Endodermal cell (in vitro differentiated cells): ENCODE data around the gene USP21. TPM values are rescaled to one million over a fixed set of nuclear protein-coding genes. Genes with fewer than 3 reads are reported as not detected.

Source experiments
- DNase-seq: peaks from one replicate; pipeline ENCODE4 v3.0.0-alpha.2; 2017
- H3K27ac ChIP-seq: 2 replicates; pipeline ENCODE4 v1.5.1; 2013; ENCODE audit warnings: mild to moderate bottlenecking, low read depth, low read length, moderate library complexity
- H3K27me3 ChIP-seq: 2 replicates; pipeline ENCODE4 v1.6.1; 2013; ENCODE audit warnings: mild to moderate bottlenecking, low read length, moderate library complexity; ENCODE audit not compliant: insufficient read depth, control insufficient read depth, poor library complexity, severe bottlenecking
- H3K36me3 ChIP-seq: 2 replicates; pipeline ENCODE4 v1.7.0; 2013; ENCODE audit warnings: mild to moderate bottlenecking, low read length, moderate library complexity; ENCODE audit not compliant: control insufficient read depth, insufficient read depth
- H3K4me1 ChIP-seq: one replicate; pipeline ENCODE4 v1.7.0; 2013; ENCODE audit warnings: low read length; ENCODE audit not compliant: control insufficient read depth, insufficient read depth
- H3K4me3 ChIP-seq: 2 replicates; pipeline ENCODE4 v1.5.1; 2013; ENCODE audit warnings: mild to moderate bottlenecking, low read length, moderate library complexity
- H3K9ac ChIP-seq: 2 replicates; pipeline ENCODE4 v1.6.1; 2013; ENCODE audit warnings: mild to moderate bottlenecking, low read length, moderate library complexity; ENCODE audit not compliant: poor library complexity, severe bottlenecking; ENCODE audit errors: extremely low read depth
- H3K9me3 ChIP-seq: 2 replicates; pipeline ENCODE4 v1.6.1; 2013; ENCODE audit warnings: mild to moderate bottlenecking, low read length, moderate library complexity; ENCODE audit not compliant: control insufficient read depth
- H3K27ac Mint-ChIP-seq: 2 replicates; pipeline ENCODE4 v1.8.0; 2020; ENCODE audit warnings: mixed read lengths
- H3K27me3 Mint-ChIP-seq: 2 replicates; pipeline ENCODE4 v1.8.0; 2021; ENCODE audit warnings: mild to moderate bottlenecking, mixed read lengths; ENCODE audit not compliant: insufficient read depth
- H3K36me3 Mint-ChIP-seq: 2 replicates; pipeline ENCODE4 v1.8.0; 2020; ENCODE audit warnings: low read depth, mixed read lengths
- H3K4me1 Mint-ChIP-seq: 2 replicates; pipeline ENCODE4 v1.8.0; 2020; ENCODE audit warnings: mixed read lengths
- H3K4me3 Mint-ChIP-seq: 2 replicates; pipeline ENCODE4 v1.8.0; 2020; ENCODE audit warnings: mild to moderate bottlenecking, moderate library complexity, mixed read lengths
- H3K9me3 Mint-ChIP-seq: 2 replicates; pipeline ENCODE4 v1.8.0; 2020; ENCODE audit warnings: mild to moderate bottlenecking, mixed read lengths
- WGBS, 2 experiments: methylation state at CpG; one replicate each; pipeline versions ENCODE4 v1.1.5 to v1.1.7; 2013; ENCODE audit warnings: missing lambda C conversion rate in 2 of 2, mixed read lengths in 1 of 2; ENCODE audit not compliant: insufficient coverage in 1 of 2, insufficient read length in 1 of 2; 5-methylcytosine and 5-hydroxymethylcytosine counted together
- total RNA-seq, 2 donors: library from RNA; stranded (reverse); fragmentation: NEBNext Ultra II Directional in 1 of 2; extraction: Animal tissue kit (Norgen Biotek cat#: 25700) in 1 of 2; gene quantifications; 2 replicates in 1 of 2; 3 replicates in 1 of 2; pipeline ENCODE4 v1.2.1, GENCODE V29; 2021
- TF ChIP-seq, protein P1 (sequence below): fragments of 200-600 bp; sonication (generic); conservative IDR thresholded peaks from 2 replicates; pipeline ENCODE4 v1.5.0; 2021; ENCODE audit warnings: antibody characterized with exemption, mild to moderate bottlenecking

Gene USP21
- total RNA-seq, 2 donors from 2014 or later, result 26.7 to 39.7 TPM

DNA sequence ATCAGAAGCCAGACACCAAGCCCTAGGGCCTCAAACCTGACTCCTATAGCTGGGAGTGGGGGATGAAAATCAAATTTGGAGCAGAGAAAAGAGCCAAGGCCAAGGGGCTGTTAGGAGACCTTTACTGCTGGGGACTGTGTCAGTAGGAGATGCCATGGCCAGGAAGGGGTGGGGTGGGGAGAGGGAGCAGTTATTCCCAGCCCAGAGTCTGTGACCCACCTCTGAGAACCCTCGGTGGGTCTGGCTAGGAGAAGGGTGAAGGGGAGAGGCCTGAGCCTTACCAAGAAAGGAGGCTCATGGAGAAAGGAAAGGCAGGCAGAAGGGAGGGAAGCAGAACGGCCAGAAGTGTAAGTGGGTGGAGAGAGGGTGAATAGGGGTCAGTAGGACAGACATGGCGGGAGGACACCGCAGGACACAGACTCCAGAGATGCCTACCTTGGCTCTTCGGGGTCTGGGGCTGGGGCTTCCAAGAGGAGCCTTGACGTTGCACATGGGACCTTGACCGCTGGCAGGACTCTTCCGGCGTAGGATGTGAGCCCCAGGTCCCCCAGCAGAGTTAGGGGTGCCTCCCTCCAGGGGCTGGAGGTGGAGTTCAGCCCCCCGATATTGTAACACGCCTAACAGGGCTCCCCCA is 38.4 kb downstream of the USP21 start:
- Histone ChIP-seq H3K27ac (no peak overlapping the region), H3K9ac (no peak overlapping the region), H3K36me3 (no peaks in the 10 kb centered on the region), H3K27me3 (no peaks in the 10 kb centered on the region), H3K4me1 (peaks cover 15% of the 10 kb centered on the region), H3K4me3 (no peak overlapping the region), H3K9me3 (no peaks in the 10 kb centered on the region)
- Mint-ChIP-seq H3K9me3 (no peaks in the 10 kb centered on the region), H3K27ac (no peak overlapping the region), H3K27me3 (no peaks in the 10 kb centered on the region), H3K36me3 (peaks cover 2% of the 10 kb centered on the region), H3K4me3 (peak overlapping the region; percentile 31), H3K4me1 (peaks cover 50% of the 10 kb centered on the region)
- TF ChIP-seq, protein P1, sequence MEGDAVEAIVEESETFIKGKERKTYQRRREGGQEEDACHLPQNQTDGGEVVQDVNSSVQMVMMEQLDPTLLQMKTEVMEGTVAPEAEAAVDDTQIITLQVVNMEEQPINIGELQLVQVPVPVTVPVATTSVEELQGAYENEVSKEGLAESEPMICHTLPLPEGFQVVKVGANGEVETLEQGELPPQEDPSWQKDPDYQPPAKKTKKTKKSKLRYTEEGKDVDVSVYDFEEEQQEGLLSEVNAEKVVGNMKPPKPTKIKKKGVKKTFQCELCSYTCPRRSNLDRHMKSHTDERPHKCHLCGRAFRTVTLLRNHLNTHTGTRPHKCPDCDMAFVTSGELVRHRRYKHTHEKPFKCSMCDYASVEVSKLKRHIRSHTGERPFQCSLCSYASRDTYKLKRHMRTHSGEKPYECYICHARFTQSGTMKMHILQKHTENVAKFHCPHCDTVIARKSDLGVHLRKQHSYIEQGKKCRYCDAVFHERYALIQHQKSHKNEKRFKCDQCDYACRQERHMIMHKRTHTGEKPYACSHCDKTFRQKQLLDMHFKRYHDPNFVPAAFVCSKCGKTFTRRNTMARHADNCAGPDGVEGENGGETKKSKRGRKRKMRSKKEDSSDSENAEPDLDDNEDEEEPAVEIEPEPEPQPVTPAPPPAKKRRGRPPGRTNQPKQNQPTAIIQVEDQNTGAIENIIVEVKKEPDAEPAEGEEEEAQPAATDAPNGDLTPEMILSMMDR, result no peak
- DNase-seq, result no peak
- 91 to 97% methylated on average over 4 to 11 of the region's 11 CpGs for WGBS, 2 experiments

DNA sequence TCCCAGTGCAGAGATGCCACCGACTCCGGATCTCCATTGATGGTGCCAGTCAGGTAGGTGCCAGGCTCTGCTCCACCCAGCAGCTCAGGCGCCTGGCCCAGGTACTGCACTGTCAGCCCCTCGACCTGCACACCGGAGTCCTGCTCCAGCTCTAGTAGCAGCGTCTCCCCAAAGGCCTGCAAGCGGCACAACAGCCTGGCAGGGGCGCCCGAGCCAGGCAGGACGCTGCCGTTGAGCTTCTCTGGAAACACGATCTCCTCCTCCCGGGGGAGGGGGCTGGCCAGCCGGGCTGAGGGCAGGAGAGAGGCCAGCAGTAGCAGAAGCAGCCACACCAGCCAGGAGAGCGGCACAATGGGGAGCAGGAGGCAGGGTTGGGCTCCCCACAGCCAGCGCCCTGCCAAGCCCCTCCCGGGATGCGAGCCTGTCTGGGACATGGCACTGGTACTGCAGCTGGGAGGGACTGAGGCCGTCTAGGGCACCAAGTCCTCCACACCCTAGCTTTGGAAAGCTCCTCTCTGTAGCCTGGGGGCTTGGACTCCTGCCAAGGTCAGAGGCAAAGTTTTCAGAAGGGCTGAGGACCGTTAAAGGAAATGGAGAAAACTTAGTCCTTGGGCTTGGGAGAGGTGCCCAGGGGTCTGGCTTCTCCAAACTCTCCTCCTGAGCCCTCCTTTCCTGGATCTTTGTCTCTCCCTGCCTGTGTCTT is 39.0 kb downstream of the USP21 start:
- peaks cover 4% of the 10 kb centered on the region for H3K36me3 Mint-ChIP-seq
- H3K9ac ChIP-seq, result no peak overlapping the region
- peaks cover 2% of the 10 kb centered on the region for H3K36me3 ChIP-seq
- H3K4me1 Mint-ChIP-seq, result peaks cover 50% of the 10 kb centered on the region
- no peaks in the 10 kb centered on the region for H3K9me3 ChIP-seq
- WGBS, 2 experiments, result 48 to 50% methylated on average over 10 to 20 of the region's 20 CpGs
- H3K9me3 Mint-ChIP-seq, result no peaks in the 10 kb centered on the region
- H3K4me1 ChIP-seq, result peaks cover 15% of the 10 kb centered on the region
- H3K27ac Mint-ChIP-seq, result no peak overlapping the region
- H3K4me3 Mint-ChIP-seq, result peak overlapping the region; percentile 30
- no peak overlapping the region for H3K27ac ChIP-seq
- no peaks in the 10 kb centered on the region for H3K27me3 ChIP-seq
- peak; percentile 90 for DNase-seq
- no peak overlapping the region for H3K4me3 ChIP-seq
- TF ChIP-seq, protein P1, result peak; percentile 48
- no peaks in the 10 kb centered on the region for H3K27me3 Mint-ChIP-seq

DNA sequence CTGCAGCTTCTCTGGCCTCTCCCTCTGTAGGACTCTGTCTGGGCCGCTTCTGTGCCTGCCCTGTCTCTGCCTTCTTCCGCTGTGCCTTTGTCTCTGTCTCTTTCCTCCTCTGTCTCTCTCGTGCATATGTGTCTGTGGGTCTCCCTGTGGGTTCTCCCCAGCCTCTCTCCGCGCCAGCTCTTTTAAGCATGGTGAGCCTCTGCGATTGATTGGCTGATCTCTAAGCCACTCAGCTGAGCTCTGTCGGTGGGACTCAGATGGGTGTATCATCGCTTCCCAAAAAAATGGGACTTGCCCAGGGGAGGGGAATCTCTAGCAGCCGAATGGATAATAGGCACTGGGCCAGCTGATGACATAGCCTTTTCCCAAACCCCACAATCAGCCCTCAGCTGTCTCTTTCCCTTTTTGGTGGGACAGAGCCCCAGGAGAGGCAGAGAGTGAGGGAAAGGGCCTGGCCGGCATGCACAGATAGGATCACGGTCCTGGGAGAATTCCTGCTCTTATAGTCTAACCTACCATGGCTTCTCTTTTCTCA is 39.7 kb downstream of the USP21 start, which contains the start of gene ADAMTS4:
Gene ADAMTS4, minus strand, starts transcription at position 158 of the 535 bp plus-strand sequence. CDS start 427 bp downstream, outside the sequence.
- Mint-ChIP-seq H3K36me3 (peaks cover 8% of the 10 kb centered on the region), H3K4me1 (peaks cover 50% of the 10 kb centered on the region), H3K27me3 (no peaks in the 10 kb centered on the region), H3K27ac (no peak within 1 kb of the TSS), H3K9me3 (no peaks in the 10 kb centered on the region), H3K4me3 (peak within 1 kb of the TSS; percentile 30)
- Histone ChIP-seq H3K9me3 (no peaks in the 10 kb centered on the region), H3K27me3 (no peaks in the 10 kb centered on the region), H3K4me3 (no peak within 1 kb of the TSS), H3K27ac (no peak within 1 kb of the TSS), H3K36me3 (peaks cover 8% of the 10 kb centered on the region), H3K9ac (no peak within 1 kb of the TSS), H3K4me1 (peaks cover 18% of the 10 kb centered on the region)
- peak; percentile 83 for DNase-seq
- TF ChIP-seq, protein P1, result no peak
- WGBS, 2 experiments, result 70 to 85% methylated on average over 8 to 11 of the region's 11 CpGs
